22Rv1 (cell line): ENCODE results near the gene LFNG.

ENCODE experiments used
- H3K27ac ChIP-seq: fragments of 450-650 bp; 2 replicates; pipeline ENCODE4 v1.5.1; 2017
- CTCF ChIP-seq: fragments of 450-650 bp; IDR thresholded peaks from 2 replicates; pipeline ENCODE4 v1.5.1; 2017; ENCODE audit warnings: mild to moderate bottlenecking
- ZFX ChIP-seq: fragments of 450-650 bp; IDR thresholded peaks from 2 replicates; pipeline ENCODE4 v1.6.1; 2017; ENCODE audit warnings: antibody characterized with exemption, borderline replicate concordance

LFNG gene

GRCh38 chr7:2542916-2543871 lies 23.6 kb downstream of the LFNG start:
- H3K27ac ChIP-seq, result no peak overlapping the region
- TF ChIP-seq CTCF (no peak), ZFX (no peak)

GRCh38 chr7:2544541-2545188 lies 25.1 kb downstream of the LFNG start:
- TF ChIP-seq ZFX, result no peak
- TF ChIP-seq CTCF, result no peak
- no peak overlapping the region for H3K27ac ChIP-seq

- TF ChIP-seq ZFX, result no peak
- TF ChIP-seq CTCF, result no peak
- no peak overlapping the region for H3K27ac ChIP-seq
Observed at GRCh38 chr7:2545746-2546425, 26.3 kb downstream of the LFNG start.

- no peak for TF ChIP-seq CTCF
- no peak for TF ChIP-seq ZFX
- no peak overlapping the region for H3K27ac ChIP-seq
Observed at GRCh38 chr7:2546776-2547586, 27.4 kb downstream of the LFNG start.

- TF ChIP-seq ZFX (no peak), CTCF (no peak)
- H3K27ac ChIP-seq, result no peak overlapping the region
Observed at GRCh38 chr7:2551418-2551817, 31.8 kb downstream of the LFNG start.

- TF ChIP-seq ZFX, result no peak
- TF ChIP-seq CTCF, result no peak
Observed at GRCh38 chr7:2553108-2553507, 33.5 kb downstream of the LFNG start.

More at GRCh38 chr7:2553108-2553507, 33.5 kb downstream of the LFNG start:
- no peak overlapping the region; the same call in 1 of the 2 replicates for H3K27ac ChIP-seq
